Mucosa of descending colon (tissue), 3 donors: ENCODE measurements around the gene ITSN1. TPM values are rescaled to one million over a fixed set of nuclear protein-coding genes. Genes with fewer than 3 reads are reported as not detected.
A peak's percentile ranks its signal among the peaks of the same experiment; 100 is the strongest.

Experiments
- ATAC-seq: fragments of 200-7000 bp; cut with Tn5 transposase; one replicate; pipeline ENCODE4 v1.9.1; 2020; ENCODE audit warnings: mild to moderate bottlenecking, moderate library complexity
- DNase-seq, 3 donors: peaks; one replicate each; pipeline ENCODE4 v3.0.0-alpha.2; 2020
- H3K36me3 ChIP-seq: fragments of 200-600 bp; one replicate; pipeline ENCODE4 v1.8.0; 2021; ENCODE audit warnings: low read depth, mild to moderate bottlenecking
- H3K4me1 ChIP-seq: fragments of 200-600 bp; one replicate; pipeline ENCODE4 v1.8.0; 2021; ENCODE audit warnings: low read depth, mild to moderate bottlenecking
- H3K4me3 ChIP-seq: fragments of 200-600 bp; one replicate; pipeline ENCODE4 v1.8.0; 2021; ENCODE audit warnings: mild to moderate bottlenecking
- H3K9me3 ChIP-seq: fragments of 200-600 bp; one replicate; pipeline ENCODE4 v1.8.0; 2021; ENCODE audit warnings: mild to moderate bottlenecking
- CTCF ChIP-seq: fragments of 200-600 bp; IDR thresholded peaks from one replicate; pipeline ENCODE4 v1.8.0; 2022; ENCODE audit warnings: antibody characterized with exemption, mild to moderate bottlenecking
- intact Hi-C, 2 donors: fragments of 100-400 bp; cut with DNase I in 1 of 2; cut with micrococcal nuclease in 1 of 2; formaldehyde crosslinking; loops; one replicate each; pipeline versions ENCODE4 v1.11.0 to v1.11.1; 2022; cut with DNase I, micrococcal nuclease
- total RNA-seq, 3 donors: library from RNA; stranded (reverse); fragmentation: NEBNext Ultra II Directional in 2 of 3; extraction: Animal tissue kit (Norgen Biotek cat#: 25700) in 2 of 3; gene quantifications; one replicate each; pipeline versions ENCODE4 v1.2.1 to v1.2.4, GENCODE V29; 2021 to 2023
- donor health status: DM: no; HTN: no; CAD: no; lungs with moderate emphysema.
- donor health status: DM: no; HTN: no; CAD: no.
- donor health status: DM: no; HTN: yes; CAD: no.

The ITSN1 gene
- total RNA-seq, 3 donors from 2014 or later, result 35.6 to 54.8 (median 45.3) TPM

DNA sequence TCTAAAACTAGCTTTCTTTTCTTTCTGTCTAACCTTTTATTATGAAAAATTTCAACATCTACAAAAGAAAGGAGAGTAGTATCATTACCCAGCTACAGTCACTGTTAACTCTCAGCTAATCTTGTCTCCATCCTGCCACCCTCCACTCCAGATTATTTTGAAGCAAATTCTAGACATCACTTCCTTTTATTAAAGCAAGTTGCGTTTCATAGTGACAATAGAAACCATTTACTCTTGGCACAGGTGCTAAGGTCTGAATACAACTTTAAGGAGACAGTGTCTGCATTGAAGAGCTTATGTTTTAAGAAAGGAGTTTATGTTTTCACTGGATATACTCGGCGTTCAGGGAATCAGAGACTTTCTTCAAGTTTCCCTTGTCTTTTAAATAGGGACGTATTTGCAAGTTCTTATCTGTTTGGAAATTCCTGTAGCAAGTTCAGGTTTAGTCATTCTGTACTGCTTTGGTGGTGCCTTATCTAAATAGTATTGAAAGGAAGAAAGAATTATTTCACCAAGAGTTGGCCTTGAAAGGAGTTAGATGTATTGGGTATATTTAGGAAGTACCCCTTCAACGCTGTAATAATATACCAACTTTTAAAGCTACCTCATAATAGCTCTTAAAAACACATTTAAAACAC is 42.7 kb downstream of the ITSN1 start:
- Histone ChIP-seq H3K36me3 (no peaks in the 10 kb centered on the region), H3K9me3 (no peaks in the 10 kb centered on the region), H3K4me1 (no peaks in the 10 kb centered on the region), H3K4me3 (no peak overlapping the region)
- no peak for TF ChIP-seq CTCF
- ATAC-seq (no peak), DNase-seq (no peak)
- intact Hi-C loops, result no loop called here

DNA sequence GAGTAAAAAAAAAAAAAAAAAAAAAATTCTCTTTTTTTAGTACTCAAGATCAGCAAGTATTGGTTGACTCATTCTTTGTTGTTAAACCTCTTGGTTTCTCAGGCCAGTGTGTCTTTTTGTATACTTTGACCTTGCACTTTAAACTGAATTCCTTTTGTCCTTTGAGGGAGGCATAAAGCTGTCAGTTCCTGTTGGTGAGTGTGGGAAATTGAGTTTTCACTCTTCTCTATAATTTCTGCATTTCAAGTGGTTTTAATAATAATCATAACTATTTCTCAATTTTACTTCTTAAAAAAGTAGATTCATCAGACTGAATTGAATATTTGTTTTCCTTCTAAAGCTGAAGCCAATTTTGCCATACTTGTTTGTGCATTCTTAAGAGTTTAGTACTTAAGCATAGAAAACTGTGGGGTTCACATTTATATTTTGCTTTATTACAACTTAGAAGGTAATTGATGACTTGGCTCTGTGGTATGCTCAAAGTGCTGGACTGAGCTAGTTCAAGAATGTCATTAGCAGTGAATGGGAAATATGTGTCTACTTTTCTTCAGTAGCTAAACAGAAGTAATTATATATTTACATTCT is 43.4 kb downstream of the ITSN1 start:
- H3K4me3 ChIP-seq, result no peak overlapping the region
- DNase-seq, result no peak
- TF ChIP-seq CTCF, result no peak
- ATAC-seq, result peak; percentile 59
- H3K9me3 ChIP-seq, result no peaks in the 10 kb centered on the region
- no peaks in the 10 kb centered on the region for H3K4me1 ChIP-seq
- no peaks in the 10 kb centered on the region for H3K36me3 ChIP-seq
- intact Hi-C loops, result no loop called here

GRCh38 chr21:33686386-33686785 is 44.1 kb downstream of the ITSN1 start:
- DNase-seq (no peak), ATAC-seq (no peak)
- intact Hi-C loops, result no loop called here
- Histone ChIP-seq H3K36me3 (no peaks in the 10 kb centered on the region), H3K4me1 (no peaks in the 10 kb centered on the region), H3K4me3 (no peak overlapping the region), H3K9me3 (no peaks in the 10 kb centered on the region)
- no peak for TF ChIP-seq CTCF

- intact Hi-C loops, result no loop called here
- no peaks in the 10 kb centered on the region for H3K9me3 ChIP-seq
- no peak for DNase-seq
- no peaks in the 10 kb centered on the region for H3K4me1 ChIP-seq
- TF ChIP-seq CTCF, result no peak
- H3K36me3 ChIP-seq, result no peaks in the 10 kb centered on the region
- no peak for ATAC-seq
- H3K4me3 ChIP-seq, result no peak overlapping the region
Measured at GRCh38 chr21:33687634-33688033, 45.3 kb downstream of the ITSN1 start.

DNA sequence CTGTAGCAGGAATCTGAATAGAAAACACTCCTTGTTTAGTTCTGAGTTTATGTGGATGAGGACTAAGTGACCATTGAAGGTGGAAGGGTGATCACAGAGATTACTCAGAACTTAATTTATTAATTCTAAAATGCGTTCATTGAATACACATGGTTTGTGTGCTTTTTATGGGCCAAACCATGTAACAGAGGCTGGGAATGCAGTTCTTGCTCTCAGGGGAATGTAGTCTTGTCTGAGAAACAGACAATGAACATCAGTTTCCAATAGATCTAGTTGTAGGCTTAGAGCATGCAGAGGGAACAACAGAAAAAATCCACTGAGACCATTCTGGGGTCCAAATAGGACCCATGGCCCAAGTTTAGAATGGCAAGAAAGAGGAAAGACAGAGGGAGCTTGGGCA is 46.1 kb downstream of the ITSN1 start:
- ATAC-seq (no peak), DNase-seq (no peak)
- no peak for TF ChIP-seq CTCF
- H3K4me3 ChIP-seq, result no peak overlapping the region
- H3K9me3 ChIP-seq, result no peaks in the 10 kb centered on the region
- no peaks in the 10 kb centered on the region for H3K4me1 ChIP-seq
- H3K36me3 ChIP-seq, result no peaks in the 10 kb centered on the region
- intact Hi-C loops, result no loop called here
